ENCODE data around the gene CXCL11. TPM values are rescaled to one million over a fixed set of nuclear protein-coding genes. Genes with fewer than 3 reads are reported as not detected.
A peak's percentile ranks its signal among the peaks of the same experiment; 100 is the strongest.

Gene CXCL11
- total RNA-seq, 1 donor from 2014 or later: 0.62 TPM

GRCh38 chr4:76036855-76037254 lies 985 bp upstream of the CXCL11 start:
- peaks cover 7% of the 10 kb centered on the region for H3K4me1 ChIP-seq
- H3K36me3 ChIP-seq: no peaks in the 10 kb centered on the region
- ATAC-seq (no peak), DNase-seq (no peak)
- H3K27me3 ChIP-seq (ENCODE audit: low read depth): no peaks in the 10 kb centered on the region
- TF ChIP-seq, protein P1, sequence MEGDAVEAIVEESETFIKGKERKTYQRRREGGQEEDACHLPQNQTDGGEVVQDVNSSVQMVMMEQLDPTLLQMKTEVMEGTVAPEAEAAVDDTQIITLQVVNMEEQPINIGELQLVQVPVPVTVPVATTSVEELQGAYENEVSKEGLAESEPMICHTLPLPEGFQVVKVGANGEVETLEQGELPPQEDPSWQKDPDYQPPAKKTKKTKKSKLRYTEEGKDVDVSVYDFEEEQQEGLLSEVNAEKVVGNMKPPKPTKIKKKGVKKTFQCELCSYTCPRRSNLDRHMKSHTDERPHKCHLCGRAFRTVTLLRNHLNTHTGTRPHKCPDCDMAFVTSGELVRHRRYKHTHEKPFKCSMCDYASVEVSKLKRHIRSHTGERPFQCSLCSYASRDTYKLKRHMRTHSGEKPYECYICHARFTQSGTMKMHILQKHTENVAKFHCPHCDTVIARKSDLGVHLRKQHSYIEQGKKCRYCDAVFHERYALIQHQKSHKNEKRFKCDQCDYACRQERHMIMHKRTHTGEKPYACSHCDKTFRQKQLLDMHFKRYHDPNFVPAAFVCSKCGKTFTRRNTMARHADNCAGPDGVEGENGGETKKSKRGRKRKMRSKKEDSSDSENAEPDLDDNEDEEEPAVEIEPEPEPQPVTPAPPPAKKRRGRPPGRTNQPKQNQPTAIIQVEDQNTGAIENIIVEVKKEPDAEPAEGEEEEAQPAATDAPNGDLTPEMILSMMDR (IDR thresholded peaks at IDR 0.05): no peak
- H3K27ac ChIP-seq: no peak overlapping the region
- no peak overlapping the region for H3K4me3 ChIP-seq
- intact Hi-C loops (cut with DNase I): no loop called here
- H3K9me3 ChIP-seq: no peaks in the 10 kb centered on the region

- Histone ChIP-seq H3K36me3 (no peaks in the 10 kb centered on the region), H3K27me3 (ENCODE audit: low read depth) (no peaks in the 10 kb centered on the region), H3K27ac (no peak overlapping the region), H3K9me3 (no peaks in the 10 kb centered on the region), H3K4me1 (peaks cover 7% of the 10 kb centered on the region), H3K4me3 (no peak overlapping the region)
- intact Hi-C loops (cut with DNase I): no loop called here
- peak; percentile 23 to 53 for ATAC-seq
- TF ChIP-seq, protein P1 (IDR thresholded peaks at IDR 0.05): no peak
- DNase-seq: no peak
Observed at GRCh38 chr4:76035141-76035540, 729 bp downstream of the CXCL11 start.

- Histone ChIP-seq H3K27me3 (ENCODE audit: low read depth) (no peaks in the 10 kb centered on the region), H3K4me3 (no peak overlapping the region), H3K36me3 (no peaks in the 10 kb centered on the region), H3K9me3 (no peaks in the 10 kb centered on the region), H3K27ac (no peak overlapping the region), H3K4me1 (peaks cover 10% of the 10 kb centered on the region)
- intact Hi-C loops (cut with DNase I): no loop called here
- no peak for ATAC-seq
- no peak for DNase-seq
- TF ChIP-seq, protein P1 (IDR thresholded peaks at IDR 0.05): no peak
Observed at GRCh38 chr4:76029300-76029699, 6.6 kb downstream of the CXCL11 start.

- intact Hi-C loops (cut with DNase I): no loop called here
- Histone ChIP-seq H3K27me3 (ENCODE audit: low read depth) (no peaks in the 10 kb centered on the region), H3K9me3 (no peaks in the 10 kb centered on the region), H3K36me3 (no peaks in the 10 kb centered on the region), H3K27ac (peak overlapping the region; percentile 57), H3K4me1 (peaks cover 15% of the 10 kb centered on the region), H3K4me3 (peak overlapping the region; percentile 36)
- DNase-seq (no peak), ATAC-seq (peak; percentile 45 to 59)
- TF ChIP-seq, protein P1 (IDR thresholded peaks at IDR 0.05): no peak
Observed at GRCh38 chr4:76028350-76028765, 7.5 kb downstream of the CXCL11 start.

- Histone ChIP-seq H3K27ac (no peak overlapping the region), H3K4me3 (no peak overlapping the region), H3K4me1 (peaks cover 22% of the 10 kb centered on the region), H3K9me3 (no peaks in the 10 kb centered on the region), H3K27me3 (ENCODE audit: low read depth) (no peaks in the 10 kb centered on the region), H3K36me3 (no peaks in the 10 kb centered on the region)
- TF ChIP-seq, protein P1 (IDR thresholded peaks at IDR 0.05): no peak
- ATAC-seq: no peak
- intact Hi-C loops (cut with DNase I): no loop called here
- DNase-seq: no peak
Observed at GRCh38 chr4:76024065-76024464, 11.8 kb downstream of the CXCL11 start.

DNA sequence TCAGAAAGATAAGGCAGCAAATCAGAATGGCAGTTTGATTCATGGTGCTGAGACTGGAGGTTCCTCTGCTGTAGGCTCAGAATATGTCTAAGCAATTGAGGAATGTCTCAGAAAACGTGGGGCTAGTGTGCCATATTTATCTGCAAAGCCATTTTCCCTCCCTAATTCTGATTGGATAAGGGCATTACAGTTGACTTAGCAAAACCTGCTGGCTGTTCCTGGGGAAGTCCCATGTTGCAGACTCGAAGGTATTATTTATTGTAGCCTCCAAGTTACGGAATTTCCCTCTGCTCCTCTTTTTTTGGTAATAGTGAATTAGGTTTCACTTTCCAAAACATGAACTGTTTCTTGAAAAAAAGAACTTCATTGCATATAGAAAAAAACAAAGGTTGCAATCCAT lies 12.5 kb downstream of the CXCL11 start, which contains the start of gene CXCL10:
Gene CXCL10 (minus strand): TSS at position 109 of the 400 bp plus-strand sequence. CDS start 66 bp downstream, at position 43.
- Histone ChIP-seq H3K36me3 (no peaks in the 10 kb centered on the region), H3K27me3 (ENCODE audit: low read depth) (no peaks in the 10 kb centered on the region), H3K27ac (no peak within 1 kb of the TSS), H3K9me3 (no peaks in the 10 kb centered on the region), H3K4me3 (no peak within 1 kb of the TSS), H3K4me1 (peaks cover 16% of the 10 kb centered on the region)
- TF ChIP-seq, protein P1 (IDR thresholded peaks at IDR 0.05): no peak
- DNase-seq (no peak), ATAC-seq (peak in 1 of 2 donors; percentile 69)
- intact Hi-C loops (cut with DNase I): no loop called here
